HCT116 (cell line): ENCODE results near the gene COA3.

Experiments
- CEBPB ChIP-seq: IDR thresholded peaks from 2 replicates; pipeline ENCODE4 v1.6.1; 2012; ENCODE audit warnings: low read depth
- EZH2 ChIP-seq: fragments of 200-600 bp; sonication (generic); IDR thresholded peaks from 2 replicates; pipeline ENCODE4 v1.6.1; 2017; ENCODE audit warnings: antibody characterized with exemption, mixed run types
- EZH2phosphoT487 ChIP-seq: fragments of 200-600 bp; IDR thresholded peaks from 2 replicates; pipeline ENCODE4 v1.6.1; 2018; ENCODE audit warnings: antibody characterized with exemption, borderline replicate concordance
- JUND ChIP-seq: IDR thresholded peaks from 2 replicates; pipeline ENCODE4 v1.6.1; 2012
- POLR2A ChIP-seq: IDR thresholded peaks from 2 replicates; pipeline ENCODE4 v1.7.0; 2011; ENCODE audit warnings: borderline replicate concordance; ENCODE audit not compliant: insufficient read depth, insufficient read length; ENCODE audit errors: extremely low read depth
- POLR2AphosphoS5 ChIP-seq: IDR thresholded peaks from 2 replicates; pipeline ENCODE4 v1.6.1; 2011; ENCODE audit warnings: mild to moderate bottlenecking, low read depth, low read length, moderate library complexity
- SIN3A ChIP-seq: IDR thresholded peaks from 2 replicates; pipeline ENCODE4 v1.6.1; 2012; ENCODE audit warnings: low read depth
- SP1 ChIP-seq: IDR thresholded peaks from 2 replicates; pipeline ENCODE4 v1.6.1; 2012; ENCODE audit warnings: low read depth
- YY1 ChIP-seq: IDR thresholded peaks from 2 replicates; pipeline ENCODE4 v1.6.1; 2011; ENCODE audit warnings: low read length, low read depth, moderate library complexity, mild to moderate bottlenecking; ENCODE audit not compliant: insufficient replicate concordance; ENCODE audit errors: extremely low read depth
- ZNF274 ChIP-seq: fragments of 200-500 bp; sonication (Bioruptor generic); IDR thresholded peaks from 2 replicates; pipeline ENCODE4 v1.6.1; 2014; ENCODE audit warnings: mild to moderate bottlenecking, low read depth, low read length, inconsistent platforms
- TF ChIP-seq, protein P1 (sequence below), 3 experiments: fragments of 200-600 bp in 1 of 3; sonication (generic) in 1 of 3; IDR thresholded peaks in 2 of 3; conservative IDR thresholded peaks in 1 of 3; 2 replicates each; pipeline ENCODE4 v1.5.1; 2012 to 2017; ENCODE audit warnings: low read depth in 2 of 3, low read length in 2 of 3, antibody characterized with exemption in 1 of 3, borderline replicate concordance in 1 of 3, control low read depth in 1 of 3, mild to moderate bottlenecking in 1 of 3, mixed read lengths in 1 of 3, mixed run types in 1 of 3, moderate library complexity in 1 of 3; ENCODE audit not compliant: insufficient read depth in 1 of 3
- TF ChIP-seq, protein P2 (sequence below): IDR thresholded peaks from 2 replicates; pipeline ENCODE4 v1.6.1; 2011; ENCODE audit warnings: mild to moderate bottlenecking, low read length, moderate library complexity; ENCODE audit not compliant: insufficient replicate concordance; ENCODE audit errors: extremely low read depth
- TF ChIP-seq, protein P3 (sequence below): IDR thresholded peaks from 2 replicates; pipeline ENCODE4 v1.6.1; 2012
- TF ChIP-seq, protein P4 (sequence below): IDR thresholded peaks from 2 replicates; pipeline ENCODE4 v1.6.1; 2012; ENCODE audit warnings: low read depth

DNA sequence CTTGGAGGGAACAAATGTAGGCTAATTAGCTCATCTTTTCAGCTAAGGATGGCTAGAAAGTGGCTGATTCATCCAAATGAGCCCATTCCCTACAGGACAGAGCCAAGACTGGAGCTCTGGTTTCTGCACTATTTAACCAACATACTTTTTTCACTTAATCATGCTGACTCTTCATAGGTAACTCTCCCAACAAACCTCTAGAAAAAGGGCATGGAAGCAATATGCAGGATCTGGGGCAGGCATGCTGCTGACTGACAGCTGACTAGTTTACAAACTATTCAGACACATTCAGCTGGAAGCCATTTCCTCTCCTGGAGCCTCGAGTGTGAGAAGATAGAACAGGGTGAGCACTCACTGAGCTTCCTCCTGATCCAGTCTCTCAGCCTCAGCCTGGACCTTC is 19.4 kb upstream of the COA3 start:
- TF ChIP-seq, protein P1, sequence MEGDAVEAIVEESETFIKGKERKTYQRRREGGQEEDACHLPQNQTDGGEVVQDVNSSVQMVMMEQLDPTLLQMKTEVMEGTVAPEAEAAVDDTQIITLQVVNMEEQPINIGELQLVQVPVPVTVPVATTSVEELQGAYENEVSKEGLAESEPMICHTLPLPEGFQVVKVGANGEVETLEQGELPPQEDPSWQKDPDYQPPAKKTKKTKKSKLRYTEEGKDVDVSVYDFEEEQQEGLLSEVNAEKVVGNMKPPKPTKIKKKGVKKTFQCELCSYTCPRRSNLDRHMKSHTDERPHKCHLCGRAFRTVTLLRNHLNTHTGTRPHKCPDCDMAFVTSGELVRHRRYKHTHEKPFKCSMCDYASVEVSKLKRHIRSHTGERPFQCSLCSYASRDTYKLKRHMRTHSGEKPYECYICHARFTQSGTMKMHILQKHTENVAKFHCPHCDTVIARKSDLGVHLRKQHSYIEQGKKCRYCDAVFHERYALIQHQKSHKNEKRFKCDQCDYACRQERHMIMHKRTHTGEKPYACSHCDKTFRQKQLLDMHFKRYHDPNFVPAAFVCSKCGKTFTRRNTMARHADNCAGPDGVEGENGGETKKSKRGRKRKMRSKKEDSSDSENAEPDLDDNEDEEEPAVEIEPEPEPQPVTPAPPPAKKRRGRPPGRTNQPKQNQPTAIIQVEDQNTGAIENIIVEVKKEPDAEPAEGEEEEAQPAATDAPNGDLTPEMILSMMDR (IDR thresholded peaks at IDR 0.05 in 2 of 3, conservative IDR thresholded peaks at IDR 0.05 in 1 of 3; ENCODE audit: borderline replicate concordance in 1 of 3, insufficient read depth in 1 of 3, low read depth in 2 of 3, low read length in 2 of 3): no peak
- TF ChIP-seq, protein P2, sequence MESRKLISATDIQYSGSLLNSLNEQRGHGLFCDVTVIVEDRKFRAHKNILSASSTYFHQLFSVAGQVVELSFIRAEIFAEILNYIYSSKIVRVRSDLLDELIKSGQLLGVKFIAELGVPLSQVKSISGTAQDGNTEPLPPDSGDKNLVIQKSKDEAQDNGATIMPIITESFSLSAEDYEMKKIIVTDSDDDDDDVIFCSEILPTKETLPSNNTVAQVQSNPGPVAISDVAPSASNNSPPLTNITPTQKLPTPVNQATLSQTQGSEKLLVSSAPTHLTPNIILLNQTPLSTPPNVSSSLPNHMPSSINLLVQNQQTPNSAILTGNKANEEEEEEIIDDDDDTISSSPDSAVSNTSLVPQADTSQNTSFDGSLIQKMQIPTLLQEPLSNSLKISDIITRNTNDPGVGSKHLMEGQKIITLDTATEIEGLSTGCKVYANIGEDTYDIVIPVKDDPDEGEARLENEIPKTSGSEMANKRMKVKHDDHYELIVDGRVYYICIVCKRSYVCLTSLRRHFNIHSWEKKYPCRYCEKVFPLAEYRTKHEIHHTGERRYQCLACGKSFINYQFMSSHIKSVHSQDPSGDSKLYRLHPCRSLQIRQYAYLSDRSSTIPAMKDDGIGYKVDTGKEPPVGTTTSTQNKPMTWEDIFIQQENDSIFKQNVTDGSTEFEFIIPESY: no peak
- TF ChIP-seq, protein P3, sequence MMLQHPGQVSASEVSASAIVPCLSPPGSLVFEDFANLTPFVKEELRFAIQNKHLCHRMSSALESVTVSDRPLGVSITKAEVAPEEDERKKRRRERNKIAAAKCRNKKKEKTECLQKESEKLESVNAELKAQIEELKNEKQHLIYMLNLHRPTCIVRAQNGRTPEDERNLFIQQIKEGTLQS: no peak
- TF ChIP-seq ZNF274 (no peak), POLR2AphosphoS5 (no peak), JUND (no peak), SIN3A (no peak), SP1 (no peak), EZH2 (no peak), POLR2A (no peak), YY1 (no peak), CEBPB (no peak), EZH2phosphoT487 (no peak)
- TF ChIP-seq, protein P4, sequence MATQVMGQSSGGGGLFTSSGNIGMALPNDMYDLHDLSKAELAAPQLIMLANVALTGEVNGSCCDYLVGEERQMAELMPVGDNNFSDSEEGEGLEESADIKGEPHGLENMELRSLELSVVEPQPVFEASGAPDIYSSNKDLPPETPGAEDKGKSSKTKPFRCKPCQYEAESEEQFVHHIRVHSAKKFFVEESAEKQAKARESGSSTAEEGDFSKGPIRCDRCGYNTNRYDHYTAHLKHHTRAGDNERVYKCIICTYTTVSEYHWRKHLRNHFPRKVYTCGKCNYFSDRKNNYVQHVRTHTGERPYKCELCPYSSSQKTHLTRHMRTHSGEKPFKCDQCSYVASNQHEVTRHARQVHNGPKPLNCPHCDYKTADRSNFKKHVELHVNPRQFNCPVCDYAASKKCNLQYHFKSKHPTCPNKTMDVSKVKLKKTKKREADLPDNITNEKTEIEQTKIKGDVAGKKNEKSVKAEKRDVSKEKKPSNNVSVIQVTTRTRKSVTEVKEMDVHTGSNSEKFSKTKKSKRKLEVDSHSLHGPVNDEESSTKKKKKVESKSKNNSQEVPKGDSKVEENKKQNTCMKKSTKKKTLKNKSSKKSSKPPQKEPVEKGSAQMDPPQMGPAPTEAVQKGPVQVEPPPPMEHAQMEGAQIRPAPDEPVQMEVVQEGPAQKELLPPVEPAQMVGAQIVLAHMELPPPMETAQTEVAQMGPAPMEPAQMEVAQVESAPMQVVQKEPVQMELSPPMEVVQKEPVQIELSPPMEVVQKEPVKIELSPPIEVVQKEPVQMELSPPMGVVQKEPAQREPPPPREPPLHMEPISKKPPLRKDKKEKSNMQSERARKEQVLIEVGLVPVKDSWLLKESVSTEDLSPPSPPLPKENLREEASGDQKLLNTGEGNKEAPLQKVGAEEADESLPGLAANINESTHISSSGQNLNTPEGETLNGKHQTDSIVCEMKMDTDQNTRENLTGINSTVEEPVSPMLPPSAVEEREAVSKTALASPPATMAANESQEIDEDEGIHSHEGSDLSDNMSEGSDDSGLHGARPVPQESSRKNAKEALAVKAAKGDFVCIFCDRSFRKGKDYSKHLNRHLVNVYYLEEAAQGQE: no peak
